Measurements from ENCODE around the gene CGNL1. TPM values are rescaled to one million over a fixed set of nuclear protein-coding genes. Genes with fewer than 3 reads are reported as not detected.
A peak's percentile ranks its signal among the peaks of the same experiment; 100 is the strongest.

The CGNL1 gene
- total RNA-seq, 6 donors from 2014 or later, result 40.1 to 81.8 (median 63.0) TPM

DNA sequence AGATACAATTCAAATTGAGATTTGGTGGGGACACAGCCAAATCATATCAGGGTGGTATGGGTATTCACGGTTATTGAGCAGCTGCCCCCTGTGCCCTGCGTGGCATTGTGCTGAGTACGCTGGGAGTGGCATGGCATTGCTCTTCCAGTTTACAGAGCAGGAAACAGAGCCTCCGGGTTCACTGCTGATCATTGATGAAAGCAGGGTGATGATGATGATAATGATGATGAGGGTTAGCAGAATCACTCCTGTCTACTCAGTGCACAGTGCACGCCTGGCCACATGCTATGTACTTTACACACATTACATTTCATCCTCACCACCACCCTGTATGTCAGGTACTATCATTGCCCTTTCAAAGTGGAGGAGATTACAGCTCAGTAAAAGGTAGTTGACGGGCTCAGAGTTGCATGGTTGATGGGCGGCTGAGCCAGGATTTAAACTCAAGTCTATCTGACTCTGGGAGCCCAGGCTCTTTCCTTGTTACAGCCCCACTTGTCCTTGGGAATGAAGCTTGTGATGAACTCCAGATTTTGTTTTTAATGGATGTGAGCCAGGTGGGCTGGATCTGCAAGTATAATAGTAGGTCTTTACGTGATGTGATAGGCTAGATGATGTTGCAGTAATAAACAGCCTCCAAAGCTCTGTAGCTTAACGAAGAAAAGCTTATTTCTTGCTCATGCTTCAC, 127.8 kb downstream of the CGNL1 start:
- 65 to 78% methylated on average over 8 to 9 of the region's 9 CpGs for WGBS, 2 donors
- no peak for ATAC-seq (ENCODE audit: low FRiP score in 2 of 2)
- Histone ChIP-seq H3K9me3 (no peaks in the 10 kb centered on the region), H3K4me3 (no peak overlapping the region), H3K36me3 (no peaks in the 10 kb centered on the region), H3K27ac (peak overlapping the region; percentile 74 to 88 (median 86)), H3K27me3 (no peaks in the 10 kb centered on the region), H3K4me1 (peaks cover 28 to 46% (median 33%) of the 10 kb centered on the region in 4 donors)
- no peak for TF ChIP-seq EP300 (IDR thresholded peaks at IDR 0.05)
- TF ChIP-seq CTCF (IDR thresholded peaks at IDR 0.05), result no peak
- no peak for TF ChIP-seq POLR2AphosphoS5 (IDR thresholded peaks at IDR 0.05)
- no peak for TF ChIP-seq POLR2A (IDR thresholded peaks at IDR 0.05)
- DNase-seq, result no peak

DNA sequence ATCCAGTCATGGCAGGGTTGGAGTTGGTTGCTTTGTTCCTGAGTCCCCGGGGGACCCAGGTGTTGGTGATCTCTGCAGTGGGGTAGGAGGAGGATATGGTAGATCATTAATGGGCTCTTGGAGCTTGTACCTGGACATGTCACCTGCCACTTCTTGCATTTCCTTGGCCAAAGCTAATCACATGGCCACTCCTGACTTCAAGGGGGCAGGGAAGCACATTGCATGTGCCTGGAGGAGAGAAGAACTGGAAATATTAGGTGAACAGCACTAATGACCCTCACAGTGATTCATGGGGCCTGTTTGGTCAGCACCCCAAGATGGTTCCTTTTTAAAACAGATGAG, 128.3 kb downstream of the CGNL1 start:
- peaks cover 31 to 46% (median 37%) of the 10 kb centered on the region in 4 donors for H3K4me1 ChIP-seq
- no peak for ATAC-seq (ENCODE audit: low FRiP score in 2 of 2)
- TF ChIP-seq CTCF (IDR thresholded peaks at IDR 0.05), result no peak
- peak in 1 of 2 donors; percentile 6 for TF ChIP-seq POLR2AphosphoS5 (IDR thresholded peaks at IDR 0.05)
- TF ChIP-seq POLR2A (IDR thresholded peaks at IDR 0.05), result no peak

DNA sequence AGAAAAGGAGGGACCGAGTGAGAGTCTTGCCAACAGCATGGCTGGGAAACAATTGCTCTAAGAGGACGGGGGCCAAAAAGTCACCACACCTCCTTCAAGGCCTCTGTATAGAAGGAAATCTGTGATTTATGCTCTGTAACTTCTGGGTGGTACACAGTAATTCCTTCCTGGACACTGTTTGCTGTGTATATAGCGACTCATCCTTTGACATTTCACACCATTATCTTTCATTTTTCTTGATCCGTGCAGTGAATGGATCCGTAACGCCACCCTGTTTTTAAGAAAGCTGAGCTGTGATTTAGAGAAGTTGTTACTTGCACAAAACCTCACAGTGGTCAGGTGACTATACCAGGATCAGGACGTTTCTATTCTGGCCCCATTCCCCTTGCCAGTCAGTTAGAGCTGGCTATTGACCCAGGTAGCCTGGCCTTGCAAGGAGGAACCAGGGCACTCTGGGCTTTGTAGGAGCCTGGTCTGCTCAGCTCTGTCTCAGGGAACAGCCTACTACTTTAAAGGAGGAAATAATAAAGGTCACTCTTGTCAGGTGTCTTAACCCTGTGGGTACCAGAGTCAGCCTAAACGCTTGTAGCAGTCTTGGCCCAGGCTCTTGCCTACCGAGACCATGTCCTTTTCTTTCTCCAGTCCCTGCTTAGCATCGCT, 128.9 kb downstream of the CGNL1 start:
- Histone ChIP-seq H3K27me3 (no peaks in the 10 kb centered on the region), H3K4me3 (no peak overlapping the region), H3K4me1 (peaks cover 36 to 51% (median 43%) of the 10 kb centered on the region in 4 donors), H3K27ac (peak overlapping the region; percentile 74 to 88 (median 86)), H3K9me3 (no peaks in the 10 kb centered on the region), H3K36me3 (no peaks in the 10 kb centered on the region)
- DNase-seq (peak in 1 of 2 donors; percentile 46), ATAC-seq (ENCODE audit: low FRiP score in 2 of 2) (peak in 1 of 2 donors; percentile 32)
- TF ChIP-seq CTCF (IDR thresholded peaks at IDR 0.05), result no peak
- no peak for TF ChIP-seq POLR2A (IDR thresholded peaks at IDR 0.05)
- no peak for TF ChIP-seq POLR2AphosphoS5 (IDR thresholded peaks at IDR 0.05)
- no peak for TF ChIP-seq EP300 (IDR thresholded peaks at IDR 0.05)
- 64 to 71% methylated on average over 10 of the region's 10 CpGs for WGBS, 2 donors

More for the DNA sequence above, 128.3 kb downstream of the CGNL1 start:
- no peaks in the 10 kb centered on the region for H3K36me3 ChIP-seq
- no peaks in the 10 kb centered on the region for H3K9me3 ChIP-seq
- DNase-seq, result no peak
- 67 to 76% methylated on average over 1 of the region's 1 CpG for WGBS, 2 donors
- H3K27me3 ChIP-seq, result no peaks in the 10 kb centered on the region
- H3K27ac ChIP-seq, result peak overlapping the region; percentile 74 to 88 (median 86)
- no peak overlapping the region for H3K4me3 ChIP-seq

GRCh38 chr15:57505949-57506391, 129.7 kb downstream of the CGNL1 start:
- peak overlapping the region; percentile 74 to 88 (median 86) for H3K27ac ChIP-seq
- no peaks in the 10 kb centered on the region for H3K36me3 ChIP-seq
- peak; percentile 53 to 93 for ATAC-seq (ENCODE audit: low FRiP score in 2 of 2)
- peak in 1 of 2 donors; percentile 88 for DNase-seq
- H3K4me1 ChIP-seq, result peaks cover 39 to 52% (median 50%) of the 10 kb centered on the region in 4 donors
- WGBS, 2 donors, result 43 to 45% methylated on average over 9 of the region's 9 CpGs
- H3K4me3 ChIP-seq, result no peak overlapping the region
- no peaks in the 10 kb centered on the region for H3K27me3 ChIP-seq
- H3K9me3 ChIP-seq, result no peaks in the 10 kb centered on the region
- TF ChIP-seq EP300 (IDR thresholded peaks at IDR 0.05) (peak in 2 of 4 donors; percentile 10 to 69), CTCF (IDR thresholded peaks at IDR 0.05) (no peak), POLR2AphosphoS5 (IDR thresholded peaks at IDR 0.05) (peak; percentile 56 to 81), POLR2A (IDR thresholded peaks at IDR 0.05) (no peak)

Data from upper lobe of left lung (tissue), 6 donors.